Liver (tissue), 3 donors: ENCODE data around the gene PPIE.
"Not testable (repeated sequence)": the region's sequence is repeated elsewhere in the genome, so short reads cannot be mapped to it uniquely, and the experiment has no call there.

Experiments
- EGR1 ChIP-seq, 2 donors: IDR thresholded peaks; 2 replicates each; pipeline ENCODE4 v1.6.1; 2016 to 2018; ENCODE audit warnings: antibody characterized with exemption in 2 of 2, low read depth in 2 of 2
- FOXA1 ChIP-seq: IDR thresholded peaks from 2 replicates; pipeline ENCODE4 v1.6.1; 2016; ENCODE audit warnings: antibody characterized with exemption
- JUND ChIP-seq, 2 donors: IDR thresholded peaks; 2 replicates each; pipeline ENCODE4 v1.6.1; 2016; ENCODE audit warnings: antibody characterized with exemption in 2 of 2
- NR2F2 ChIP-seq: IDR thresholded peaks from 2 replicates; pipeline ENCODE4 v1.6.1; 2016; ENCODE audit warnings: antibody characterized with exemption
- RAD21 ChIP-seq, 2 donors: IDR thresholded peaks; 2 replicates each; pipeline ENCODE4 v1.6.1; 2016; ENCODE audit warnings: antibody characterized with exemption in 2 of 2, mild to moderate bottlenecking in 2 of 2
- RXRA ChIP-seq, 2 donors: IDR thresholded peaks; 2 replicates each; pipeline ENCODE4 v1.6.1; 2017 to 2018; ENCODE audit warnings: antibody characterized with exemption in 2 of 2, mild to moderate bottlenecking in 1 of 2
- SP1 ChIP-seq: IDR thresholded peaks from 2 replicates; pipeline ENCODE4 v1.6.1; 2018; ENCODE audit warnings: antibody characterized with exemption, mild to moderate bottlenecking
- TAF1 ChIP-seq: conservative IDR thresholded peaks from 2 replicates; pipeline ENCODE4 v1.6.1; 2016; ENCODE audit warnings: antibody characterized with exemption, mild to moderate bottlenecking
- YY1 ChIP-seq: IDR thresholded peaks from 2 replicates; pipeline ENCODE4 v1.6.1; 2016; ENCODE audit warnings: antibody characterized with exemption, mild to moderate bottlenecking
- TF ChIP-seq, protein P1 (sequence below): fragments of 150-350 bp; IDR thresholded peaks from 2 replicates; pipeline ENCODE4 v1.5.1; 2017; ENCODE audit warnings: improper control_type of control experiment, low read depth, low read length; ENCODE audit not compliant: missing input control
- TF ChIP-seq, protein P2 (sequence below): IDR thresholded peaks from 2 replicates; pipeline ENCODE4 v1.6.1; 2016; ENCODE audit warnings: antibody characterized with exemption
- TF ChIP-seq, protein P3 (sequence below): IDR thresholded peaks from 2 replicates; pipeline ENCODE4 v1.6.1; 2016; ENCODE audit warnings: antibody characterized with exemption
- TF ChIP-seq, protein P4 (sequence below): IDR thresholded peaks from 2 replicates; pipeline ENCODE4 v1.6.1; 2016; ENCODE audit warnings: antibody characterized with exemption
- TF ChIP-seq, protein P5 (sequence below): IDR thresholded peaks from 2 replicates; pipeline ENCODE4 v1.6.1; 2016; ENCODE audit warnings: antibody characterized with exemption, mild to moderate bottlenecking
- donor health status: healthy.
- donor health status: healthy.

DNA sequence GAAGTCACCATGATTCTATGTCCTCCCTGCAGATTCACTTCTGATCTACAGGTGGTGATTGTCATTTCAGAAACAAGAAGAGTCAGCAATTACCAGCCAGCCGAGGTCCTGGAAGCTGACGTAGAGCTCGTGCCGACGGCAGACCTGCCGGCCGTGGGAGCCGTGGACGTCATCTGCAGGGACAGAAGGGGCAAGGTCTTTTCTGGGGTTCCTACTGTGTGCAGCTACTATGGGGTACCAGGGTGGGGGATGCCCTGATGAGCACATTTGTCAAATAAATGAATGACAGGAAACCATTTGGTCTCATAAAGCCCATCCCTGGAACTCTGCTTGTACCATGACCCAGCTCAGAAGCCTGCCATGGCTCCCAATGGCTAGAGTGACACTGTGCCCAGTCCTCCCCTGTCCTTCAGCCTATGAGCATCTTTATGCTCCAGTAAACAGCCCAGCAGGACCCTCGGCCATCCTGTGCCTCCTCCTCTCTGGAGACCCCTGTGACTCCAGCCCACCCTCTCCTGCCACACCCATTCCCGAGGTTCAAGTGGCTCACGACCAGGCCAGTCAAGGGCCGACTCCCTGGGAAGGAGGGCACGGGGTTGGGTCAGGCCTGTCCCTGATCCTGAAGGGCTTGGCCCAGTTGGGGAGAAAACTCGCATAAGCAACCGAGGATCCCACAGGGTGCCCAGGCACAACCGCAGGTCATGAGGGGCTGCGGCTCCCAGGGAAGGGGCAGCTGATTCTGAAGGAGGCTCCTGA is 25.1 kb downstream of the PPIE start:
- TF ChIP-seq, protein P1, sequence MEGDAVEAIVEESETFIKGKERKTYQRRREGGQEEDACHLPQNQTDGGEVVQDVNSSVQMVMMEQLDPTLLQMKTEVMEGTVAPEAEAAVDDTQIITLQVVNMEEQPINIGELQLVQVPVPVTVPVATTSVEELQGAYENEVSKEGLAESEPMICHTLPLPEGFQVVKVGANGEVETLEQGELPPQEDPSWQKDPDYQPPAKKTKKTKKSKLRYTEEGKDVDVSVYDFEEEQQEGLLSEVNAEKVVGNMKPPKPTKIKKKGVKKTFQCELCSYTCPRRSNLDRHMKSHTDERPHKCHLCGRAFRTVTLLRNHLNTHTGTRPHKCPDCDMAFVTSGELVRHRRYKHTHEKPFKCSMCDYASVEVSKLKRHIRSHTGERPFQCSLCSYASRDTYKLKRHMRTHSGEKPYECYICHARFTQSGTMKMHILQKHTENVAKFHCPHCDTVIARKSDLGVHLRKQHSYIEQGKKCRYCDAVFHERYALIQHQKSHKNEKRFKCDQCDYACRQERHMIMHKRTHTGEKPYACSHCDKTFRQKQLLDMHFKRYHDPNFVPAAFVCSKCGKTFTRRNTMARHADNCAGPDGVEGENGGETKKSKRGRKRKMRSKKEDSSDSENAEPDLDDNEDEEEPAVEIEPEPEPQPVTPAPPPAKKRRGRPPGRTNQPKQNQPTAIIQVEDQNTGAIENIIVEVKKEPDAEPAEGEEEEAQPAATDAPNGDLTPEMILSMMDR, result not testable (repeated sequence)
- not testable (repeated sequence) for TF ChIP-seq RAD21 (IDR thresholded peaks at IDR 0.05); EGR1 (IDR thresholded peaks at IDR 0.05; ENCODE audit: low read depth in 2 of 2); SP1; YY1; TAF1; FOXA1; RXRA (IDR thresholded peaks at IDR 0.05); JUND (IDR thresholded peaks at IDR 0.05); NR2F2
- TF ChIP-seq, protein P2, sequence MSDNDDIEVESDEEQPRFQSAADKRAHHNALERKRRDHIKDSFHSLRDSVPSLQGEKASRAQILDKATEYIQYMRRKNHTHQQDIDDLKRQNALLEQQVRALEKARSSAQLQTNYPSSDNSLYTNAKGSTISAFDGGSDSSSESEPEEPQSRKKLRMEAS, result not testable (repeated sequence)
- TF ChIP-seq, protein P3, sequence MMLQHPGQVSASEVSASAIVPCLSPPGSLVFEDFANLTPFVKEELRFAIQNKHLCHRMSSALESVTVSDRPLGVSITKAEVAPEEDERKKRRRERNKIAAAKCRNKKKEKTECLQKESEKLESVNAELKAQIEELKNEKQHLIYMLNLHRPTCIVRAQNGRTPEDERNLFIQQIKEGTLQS, result not testable (repeated sequence)
- TF ChIP-seq, protein P4, sequence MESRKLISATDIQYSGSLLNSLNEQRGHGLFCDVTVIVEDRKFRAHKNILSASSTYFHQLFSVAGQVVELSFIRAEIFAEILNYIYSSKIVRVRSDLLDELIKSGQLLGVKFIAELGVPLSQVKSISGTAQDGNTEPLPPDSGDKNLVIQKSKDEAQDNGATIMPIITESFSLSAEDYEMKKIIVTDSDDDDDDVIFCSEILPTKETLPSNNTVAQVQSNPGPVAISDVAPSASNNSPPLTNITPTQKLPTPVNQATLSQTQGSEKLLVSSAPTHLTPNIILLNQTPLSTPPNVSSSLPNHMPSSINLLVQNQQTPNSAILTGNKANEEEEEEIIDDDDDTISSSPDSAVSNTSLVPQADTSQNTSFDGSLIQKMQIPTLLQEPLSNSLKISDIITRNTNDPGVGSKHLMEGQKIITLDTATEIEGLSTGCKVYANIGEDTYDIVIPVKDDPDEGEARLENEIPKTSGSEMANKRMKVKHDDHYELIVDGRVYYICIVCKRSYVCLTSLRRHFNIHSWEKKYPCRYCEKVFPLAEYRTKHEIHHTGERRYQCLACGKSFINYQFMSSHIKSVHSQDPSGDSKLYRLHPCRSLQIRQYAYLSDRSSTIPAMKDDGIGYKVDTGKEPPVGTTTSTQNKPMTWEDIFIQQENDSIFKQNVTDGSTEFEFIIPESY, result not testable (repeated sequence)
- TF ChIP-seq, protein P5, sequence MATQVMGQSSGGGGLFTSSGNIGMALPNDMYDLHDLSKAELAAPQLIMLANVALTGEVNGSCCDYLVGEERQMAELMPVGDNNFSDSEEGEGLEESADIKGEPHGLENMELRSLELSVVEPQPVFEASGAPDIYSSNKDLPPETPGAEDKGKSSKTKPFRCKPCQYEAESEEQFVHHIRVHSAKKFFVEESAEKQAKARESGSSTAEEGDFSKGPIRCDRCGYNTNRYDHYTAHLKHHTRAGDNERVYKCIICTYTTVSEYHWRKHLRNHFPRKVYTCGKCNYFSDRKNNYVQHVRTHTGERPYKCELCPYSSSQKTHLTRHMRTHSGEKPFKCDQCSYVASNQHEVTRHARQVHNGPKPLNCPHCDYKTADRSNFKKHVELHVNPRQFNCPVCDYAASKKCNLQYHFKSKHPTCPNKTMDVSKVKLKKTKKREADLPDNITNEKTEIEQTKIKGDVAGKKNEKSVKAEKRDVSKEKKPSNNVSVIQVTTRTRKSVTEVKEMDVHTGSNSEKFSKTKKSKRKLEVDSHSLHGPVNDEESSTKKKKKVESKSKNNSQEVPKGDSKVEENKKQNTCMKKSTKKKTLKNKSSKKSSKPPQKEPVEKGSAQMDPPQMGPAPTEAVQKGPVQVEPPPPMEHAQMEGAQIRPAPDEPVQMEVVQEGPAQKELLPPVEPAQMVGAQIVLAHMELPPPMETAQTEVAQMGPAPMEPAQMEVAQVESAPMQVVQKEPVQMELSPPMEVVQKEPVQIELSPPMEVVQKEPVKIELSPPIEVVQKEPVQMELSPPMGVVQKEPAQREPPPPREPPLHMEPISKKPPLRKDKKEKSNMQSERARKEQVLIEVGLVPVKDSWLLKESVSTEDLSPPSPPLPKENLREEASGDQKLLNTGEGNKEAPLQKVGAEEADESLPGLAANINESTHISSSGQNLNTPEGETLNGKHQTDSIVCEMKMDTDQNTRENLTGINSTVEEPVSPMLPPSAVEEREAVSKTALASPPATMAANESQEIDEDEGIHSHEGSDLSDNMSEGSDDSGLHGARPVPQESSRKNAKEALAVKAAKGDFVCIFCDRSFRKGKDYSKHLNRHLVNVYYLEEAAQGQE, result not testable (repeated sequence)
